Smooth muscle cell (in vitro differentiated cells): ENCODE results near the gene PCK1. TPM values are rescaled to one million over a fixed set of nuclear protein-coding genes. Genes with fewer than 3 reads are reported as not detected.

Experiments
- DNase-seq: peaks from one replicate; lab custom pipeline; 2025; ENCODE audit not compliant: unreplicated experiment; lab: John Stamatoyannopoulos, UW
- H2AFZ ChIP-seq: fragments of 200-600 bp; sonication (generic); 2 replicates; pipeline ENCODE4 v1.6.0; 2016; ENCODE audit warnings: antibody characterized with exemption, low read depth, mild to moderate bottlenecking
- H3F3A ChIP-seq: fragments of 200-600 bp; sonication (generic); 2 replicates; pipeline ENCODE4 v1.6.0; 2017; ENCODE audit warnings: antibody characterized with exemption, low read depth
- H3K27ac ChIP-seq: fragments of 200-600 bp; sonication (generic); 2 replicates; pipeline ENCODE4 v1.5.1; 2016; ENCODE audit warnings: low read depth, mild to moderate bottlenecking
- H3K27me3 ChIP-seq: fragments of 200-600 bp; sonication (generic); 2 replicates; pipeline ENCODE4 v1.6.1; 2016; ENCODE audit warnings: low read depth, mild to moderate bottlenecking
- H3K36me3 ChIP-seq: fragments of 200-600 bp; sonication (generic); 2 replicates; pipeline ENCODE4 v1.5.1; 2016; ENCODE audit warnings: low read depth
- H3K4me1 ChIP-seq: fragments of 200-600 bp; sonication (generic); 2 replicates; pipeline ENCODE4 v1.5.1; 2016; ENCODE audit warnings: low read depth
- H3K4me2 ChIP-seq: fragments of 200-600 bp; sonication (generic); 2 replicates; pipeline ENCODE4 v1.6.0; 2016; ENCODE audit warnings: mild to moderate bottlenecking
- H3K4me3 ChIP-seq: fragments of 200-600 bp; sonication (generic); 2 replicates; pipeline ENCODE4 v1.5.1; 2016; ENCODE audit warnings: mild to moderate bottlenecking
- H3K79me2 ChIP-seq: fragments of 200-600 bp; sonication (generic); 2 replicates; pipeline ENCODE4 v1.6.0; 2016; ENCODE audit warnings: low read depth, mild to moderate bottlenecking
- H3K9ac ChIP-seq: fragments of 200-600 bp; sonication (generic); 2 replicates; pipeline ENCODE4 v1.6.0; 2016; ENCODE audit warnings: low read depth
- H3K9me3 ChIP-seq: fragments of 200-600 bp; sonication (generic); replicated peaks from 2 replicates; pipeline ENCODE4 v1.5.1; 2016; ENCODE audit warnings: low read depth
- H4K20me1 ChIP-seq: fragments of 200-600 bp; sonication (generic); 2 replicates; pipeline ENCODE4 v1.6.0; 2016; ENCODE audit warnings: low read depth
- WGBS: methylation state at CpG from one replicate; pipeline ENCODE4 v1.1.7; 2016; ENCODE audit warnings: low lambda C conversion rate; 5-methylcytosine and 5-hydroxymethylcytosine counted together
- polyA plus RNA-seq: library from polyadenylated mRNA; unstranded; fragments of >200 nt; fragmentation: Nextera tagmentation; extraction: Ambion mirVana; gene quantifications from 2 replicates; pipeline ENCODE4 v1.2.1, GENCODE V29; 2016
- total RNA-seq: library from RNA; depleted of rRNA; stranded (reverse); fragments of >200 nt; gene quantifications from 2 replicates; pipeline ENCODE4 v1.2.3, GENCODE V29; 2014
- TF ChIP-seq, protein P1 (sequence below): fragments of 200-600 bp; sonication (generic); IDR thresholded peaks from 2 replicates; pipeline ENCODE4 v1.5.1; 2017; ENCODE audit warnings: borderline replicate concordance, mild to moderate bottlenecking, antibody characterized with exemption; ENCODE audit not compliant: insufficient read depth, poor library complexity, severe bottlenecking

Gene PCK1
- total and polyA plus RNA-seq, 2 experiments from 2014 or later: not detected

DNA sequence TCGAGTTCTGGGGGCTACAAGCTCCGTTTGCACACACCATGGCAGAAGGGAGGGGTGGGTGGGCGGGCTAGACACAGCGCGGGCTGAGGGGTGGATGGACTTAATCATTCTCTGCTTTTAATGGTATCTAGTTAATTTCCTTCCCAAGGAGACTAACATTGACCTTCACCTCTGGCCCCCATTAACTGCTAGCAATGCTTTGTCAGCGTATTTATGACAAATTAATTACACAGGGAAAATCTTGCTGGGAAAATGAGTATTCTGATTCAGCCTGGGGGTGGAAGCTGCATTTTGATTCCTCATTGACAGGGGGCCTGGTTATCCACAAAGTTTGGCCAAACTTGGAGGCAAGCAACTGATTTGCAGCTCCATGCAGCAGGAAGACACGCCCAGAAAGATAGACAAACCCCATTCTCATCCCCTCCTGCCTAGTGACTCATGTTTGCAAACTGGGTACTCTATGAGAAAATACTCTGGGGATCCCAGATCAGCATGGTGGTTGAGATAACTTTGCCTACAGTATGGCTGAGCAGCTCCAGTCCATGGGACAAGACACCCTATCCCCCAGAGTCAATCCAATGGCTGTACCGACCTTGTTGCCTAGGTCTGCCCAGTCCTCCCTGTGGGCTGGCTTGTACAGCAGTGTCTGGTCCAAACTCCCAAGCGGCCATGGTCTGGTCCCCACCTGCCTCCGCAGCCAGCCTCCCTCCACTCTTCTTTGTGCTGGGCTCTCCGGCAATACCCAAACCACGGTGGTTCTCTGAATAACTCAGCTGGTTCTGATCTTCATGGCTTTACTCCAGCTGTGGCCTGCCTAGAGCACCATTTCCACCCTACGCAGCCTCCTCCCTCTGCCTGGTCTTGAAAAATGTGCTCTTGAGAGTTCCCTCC is 39.7 kb downstream of the PCK1 start:
- 90% methylated on average over 13 of the region's 13 CpGs for WGBS
- no peak overlapping the region for H3K27ac ChIP-seq
- H3K4me3 ChIP-seq: no peak overlapping the region
- H3F3A ChIP-seq: no peaks in the 10 kb centered on the region
- no peaks in the 10 kb centered on the region for H3K36me3 ChIP-seq
- H3K4me1 ChIP-seq: no peaks in the 10 kb centered on the region
- no peaks in the 10 kb centered on the region for H3K79me2 ChIP-seq
- TF ChIP-seq, protein P1, sequence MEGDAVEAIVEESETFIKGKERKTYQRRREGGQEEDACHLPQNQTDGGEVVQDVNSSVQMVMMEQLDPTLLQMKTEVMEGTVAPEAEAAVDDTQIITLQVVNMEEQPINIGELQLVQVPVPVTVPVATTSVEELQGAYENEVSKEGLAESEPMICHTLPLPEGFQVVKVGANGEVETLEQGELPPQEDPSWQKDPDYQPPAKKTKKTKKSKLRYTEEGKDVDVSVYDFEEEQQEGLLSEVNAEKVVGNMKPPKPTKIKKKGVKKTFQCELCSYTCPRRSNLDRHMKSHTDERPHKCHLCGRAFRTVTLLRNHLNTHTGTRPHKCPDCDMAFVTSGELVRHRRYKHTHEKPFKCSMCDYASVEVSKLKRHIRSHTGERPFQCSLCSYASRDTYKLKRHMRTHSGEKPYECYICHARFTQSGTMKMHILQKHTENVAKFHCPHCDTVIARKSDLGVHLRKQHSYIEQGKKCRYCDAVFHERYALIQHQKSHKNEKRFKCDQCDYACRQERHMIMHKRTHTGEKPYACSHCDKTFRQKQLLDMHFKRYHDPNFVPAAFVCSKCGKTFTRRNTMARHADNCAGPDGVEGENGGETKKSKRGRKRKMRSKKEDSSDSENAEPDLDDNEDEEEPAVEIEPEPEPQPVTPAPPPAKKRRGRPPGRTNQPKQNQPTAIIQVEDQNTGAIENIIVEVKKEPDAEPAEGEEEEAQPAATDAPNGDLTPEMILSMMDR: no peak
- no peak for DNase-seq
- no peaks in the 10 kb centered on the region for H4K20me1 ChIP-seq
- H2AFZ ChIP-seq: no peak overlapping the region
- H3K9me3 ChIP-seq: no peaks in the 10 kb centered on the region
- H3K4me2 ChIP-seq: no peak overlapping the region
- no peak overlapping the region for H3K9ac ChIP-seq
- no peaks in the 10 kb centered on the region for H3K27me3 ChIP-seq

DNA sequence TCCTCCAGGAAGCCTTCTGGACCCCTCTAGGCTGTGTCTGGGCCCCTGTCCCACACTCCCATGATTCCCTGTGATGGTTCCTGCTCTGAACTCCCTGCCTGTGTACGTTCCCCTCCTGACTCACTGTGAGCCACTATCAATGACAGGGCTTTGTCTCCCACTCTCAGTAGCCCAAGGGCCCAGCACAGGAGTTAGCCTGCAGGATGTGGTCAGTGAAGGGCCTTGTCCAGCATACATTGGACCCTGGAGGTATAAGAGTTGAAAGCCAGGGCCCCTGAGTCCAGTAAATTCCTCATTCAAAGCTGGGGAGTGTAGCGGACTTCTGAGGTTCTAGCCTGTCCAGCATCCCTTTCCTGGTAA is 40.3 kb downstream of the PCK1 start:
- Histone ChIP-seq H3K36me3 (no peaks in the 10 kb centered on the region), H3K9ac (no peak overlapping the region), H4K20me1 (no peaks in the 10 kb centered on the region), H3K4me3 (no peak overlapping the region), H3K27me3 (peaks cover 5% of the 10 kb centered on the region), H2AFZ (no peak overlapping the region), H3K27ac (no peak overlapping the region), H3K4me1 (no peaks in the 10 kb centered on the region), H3F3A (no peaks in the 10 kb centered on the region), H3K4me2 (no peak overlapping the region), H3K9me3 (no peaks in the 10 kb centered on the region), H3K79me2 (no peaks in the 10 kb centered on the region)
- TF ChIP-seq, protein P1: no peak
- DNase-seq: no peak
- 87% methylated on average over 2 of the region's 2 CpGs for WGBS

DNA sequence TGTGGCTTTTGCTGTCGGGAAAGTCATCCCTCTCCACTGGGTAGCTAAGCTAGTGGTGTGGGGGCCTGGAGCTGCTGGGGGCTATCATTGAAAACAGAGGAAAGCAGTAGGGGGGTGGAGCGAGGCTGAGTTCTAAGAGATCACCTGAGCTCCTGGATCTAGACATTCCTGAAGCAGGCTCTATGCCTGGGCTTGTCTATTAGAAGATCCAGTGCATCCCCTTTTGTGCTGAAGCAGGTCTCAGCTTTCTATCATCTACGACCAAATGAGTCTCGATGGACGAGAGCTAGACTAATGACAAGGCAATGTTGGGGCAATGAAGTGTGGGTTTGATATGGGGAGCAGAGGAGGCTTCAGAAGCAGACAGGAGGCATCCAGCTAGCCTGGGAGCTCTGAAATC is 40.8 kb downstream of the PCK1 start:
- Histone ChIP-seq H3K27ac (no peak overlapping the region), H3K4me3 (no peak overlapping the region), H2AFZ (no peak overlapping the region), H3K9ac (no peak overlapping the region), H3K79me2 (no peaks in the 10 kb centered on the region), H3K4me2 (no peak overlapping the region), H4K20me1 (no peaks in the 10 kb centered on the region), H3K9me3 (no peaks in the 10 kb centered on the region), H3K4me1 (no peaks in the 10 kb centered on the region), H3F3A (no peaks in the 10 kb centered on the region), H3K27me3 (peaks cover 11% of the 10 kb centered on the region), H3K36me3 (no peaks in the 10 kb centered on the region)
- DNase-seq: no peak
- TF ChIP-seq, protein P1: no peak
- whole genome bisulfite sequencing: 72% methylated on average over 5 of the region's 5 CpGs

DNA sequence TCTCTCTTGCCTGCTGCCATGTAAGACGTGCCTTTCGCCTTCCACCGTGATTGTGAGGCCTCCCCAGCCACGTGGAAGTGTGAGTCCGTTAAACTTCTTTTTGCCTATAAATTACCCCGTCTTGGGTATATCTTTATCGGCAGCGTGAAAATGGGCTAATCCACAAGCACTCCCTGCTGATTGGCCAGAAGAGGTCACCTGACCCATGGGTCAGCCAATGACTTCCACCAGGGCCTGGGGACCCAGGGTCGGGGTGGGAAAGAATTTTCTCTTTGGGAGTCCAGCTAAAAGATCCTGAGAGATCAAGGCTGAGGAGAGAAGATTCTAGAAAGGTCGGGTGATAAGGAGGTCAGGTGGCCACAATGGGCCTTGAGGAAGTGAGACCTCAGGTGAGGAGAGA is 42.2 kb downstream of the PCK1 start:
- Histone ChIP-seq H3K27ac (no peak overlapping the region), H2AFZ (no peak overlapping the region), H3K79me2 (no peaks in the 10 kb centered on the region), H3K9ac (no peak overlapping the region), H3K4me2 (no peak overlapping the region), H3K9me3 (no peaks in the 10 kb centered on the region), H3K4me1 (no peaks in the 10 kb centered on the region), H4K20me1 (no peaks in the 10 kb centered on the region), H3K36me3 (no peaks in the 10 kb centered on the region), H3F3A (no peaks in the 10 kb centered on the region), H3K4me3 (no peak overlapping the region), H3K27me3 (peaks cover 23% of the 10 kb centered on the region)
- TF ChIP-seq, protein P1: no peak
- WGBS: 89% methylated on average over 10 of the region's 10 CpGs
- no peak for DNase-seq
